AG09309 (cell line): ENCODE measurements around the gene KATNAL1.

ENCODE experiments used
- DNase-seq: peaks from one replicate; pipeline ENCODE4 v3.0.0-alpha.2; 2010; ENCODE audit warnings: low read depth
- H3K4me3 ChIP-seq: 2 replicates; pipeline ENCODE4 v1.5.1; 2011; ENCODE audit warnings: mild to moderate bottlenecking, low read depth, low read length, moderate library complexity; ENCODE audit not compliant: control insufficient read depth
- TF ChIP-seq, protein P1 (sequence below): IDR thresholded peaks from 2 replicates; pipeline ENCODE4 v1.5.1; 2011; ENCODE audit warnings: mild to moderate bottlenecking, low read depth, low read length, inconsistent platforms; ENCODE audit not compliant: insufficient read depth, control insufficient read depth; ENCODE audit errors: missing control alignments

Gene KATNAL1

DNA sequence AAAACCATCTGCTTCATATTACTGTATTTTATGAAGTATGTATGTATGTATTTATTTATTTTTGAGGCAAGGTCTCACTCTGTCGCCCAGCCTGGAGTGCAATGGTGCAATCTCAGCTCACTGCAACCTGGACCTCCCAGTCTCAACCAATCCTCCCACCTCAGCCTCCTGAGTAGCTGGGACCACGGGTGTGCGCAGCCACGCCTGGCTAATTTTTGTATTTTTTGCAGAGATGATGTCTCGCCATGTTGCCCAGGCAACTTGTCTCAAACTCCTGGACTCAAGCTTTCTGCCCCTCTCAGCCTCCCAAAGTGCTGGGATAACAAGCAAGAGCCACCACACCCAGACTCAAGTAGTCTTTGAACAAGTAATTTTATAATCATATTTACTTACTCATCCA is 5.5 kb downstream of the KATNAL1 start:
- no peak for DNase-seq
- no peak overlapping the region for H3K4me3 ChIP-seq
- TF ChIP-seq, protein P1, sequence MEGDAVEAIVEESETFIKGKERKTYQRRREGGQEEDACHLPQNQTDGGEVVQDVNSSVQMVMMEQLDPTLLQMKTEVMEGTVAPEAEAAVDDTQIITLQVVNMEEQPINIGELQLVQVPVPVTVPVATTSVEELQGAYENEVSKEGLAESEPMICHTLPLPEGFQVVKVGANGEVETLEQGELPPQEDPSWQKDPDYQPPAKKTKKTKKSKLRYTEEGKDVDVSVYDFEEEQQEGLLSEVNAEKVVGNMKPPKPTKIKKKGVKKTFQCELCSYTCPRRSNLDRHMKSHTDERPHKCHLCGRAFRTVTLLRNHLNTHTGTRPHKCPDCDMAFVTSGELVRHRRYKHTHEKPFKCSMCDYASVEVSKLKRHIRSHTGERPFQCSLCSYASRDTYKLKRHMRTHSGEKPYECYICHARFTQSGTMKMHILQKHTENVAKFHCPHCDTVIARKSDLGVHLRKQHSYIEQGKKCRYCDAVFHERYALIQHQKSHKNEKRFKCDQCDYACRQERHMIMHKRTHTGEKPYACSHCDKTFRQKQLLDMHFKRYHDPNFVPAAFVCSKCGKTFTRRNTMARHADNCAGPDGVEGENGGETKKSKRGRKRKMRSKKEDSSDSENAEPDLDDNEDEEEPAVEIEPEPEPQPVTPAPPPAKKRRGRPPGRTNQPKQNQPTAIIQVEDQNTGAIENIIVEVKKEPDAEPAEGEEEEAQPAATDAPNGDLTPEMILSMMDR = no peak

DNA sequence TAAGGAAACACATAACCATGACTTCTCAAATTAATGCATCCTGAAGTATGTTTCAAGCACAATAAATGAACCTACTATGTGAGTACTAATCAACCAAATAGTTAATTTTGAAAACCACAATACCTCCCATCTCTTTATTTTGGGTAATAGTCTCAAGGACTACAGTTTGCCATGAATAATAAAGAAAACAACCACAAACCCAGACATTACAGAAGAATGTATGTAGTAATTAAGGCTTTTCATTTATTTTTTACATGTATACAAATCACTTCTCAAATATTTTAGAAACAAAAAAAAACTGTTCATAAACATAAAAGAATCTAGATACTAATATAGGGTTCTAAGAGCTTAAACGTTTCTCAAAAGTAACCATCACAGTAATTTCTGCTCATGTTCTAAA is 6.8 kb downstream of the KATNAL1 start:
- no peak overlapping the region for H3K4me3 ChIP-seq
- TF ChIP-seq, protein P1 = no peak
- no peak for DNase-seq

DNA sequence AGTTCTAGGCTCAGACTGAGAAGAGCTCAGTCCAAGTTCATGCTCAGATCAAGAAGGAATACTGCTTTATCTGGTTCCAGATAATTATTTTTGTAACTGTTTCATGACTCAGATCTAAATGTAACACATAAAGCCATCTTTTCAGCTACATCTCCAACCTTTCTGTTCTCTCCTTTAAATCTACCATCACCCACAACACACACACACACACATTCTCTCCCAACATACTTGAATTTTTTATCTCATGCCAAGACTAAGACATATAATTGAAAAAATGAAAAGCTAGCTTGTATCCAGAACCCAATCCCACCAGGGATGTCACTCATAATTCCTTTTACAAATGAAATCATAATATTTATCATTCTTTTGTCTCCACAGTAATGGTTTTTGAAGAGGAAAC is 7.6 kb downstream of the KATNAL1 start:
- DNase-seq = no peak
- no peak overlapping the region for H3K4me3 ChIP-seq
- TF ChIP-seq, protein P1 = no peak

DNA sequence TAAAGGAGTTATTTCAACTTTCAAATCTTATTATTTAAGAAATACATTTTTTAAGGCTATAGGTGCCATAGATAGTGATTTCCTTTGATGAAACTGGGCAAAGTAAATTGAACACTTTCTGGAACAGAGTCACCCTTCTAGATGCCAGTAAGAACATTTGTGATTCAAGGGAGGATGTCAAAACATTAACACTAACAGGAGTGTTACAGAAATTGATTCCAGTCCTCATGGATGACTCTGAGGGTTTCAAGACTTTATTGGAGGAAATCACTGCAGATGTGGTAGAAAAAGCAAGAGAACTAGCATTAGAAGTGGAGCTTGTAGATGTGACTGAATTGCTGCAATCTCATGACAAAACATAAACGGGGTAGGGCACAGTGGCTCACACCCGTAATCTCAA is 12.2 kb downstream of the KATNAL1 start:
- TF ChIP-seq, protein P1 = no peak
- H3K4me3 ChIP-seq = no peak overlapping the region
- no peak for DNase-seq

DNA sequence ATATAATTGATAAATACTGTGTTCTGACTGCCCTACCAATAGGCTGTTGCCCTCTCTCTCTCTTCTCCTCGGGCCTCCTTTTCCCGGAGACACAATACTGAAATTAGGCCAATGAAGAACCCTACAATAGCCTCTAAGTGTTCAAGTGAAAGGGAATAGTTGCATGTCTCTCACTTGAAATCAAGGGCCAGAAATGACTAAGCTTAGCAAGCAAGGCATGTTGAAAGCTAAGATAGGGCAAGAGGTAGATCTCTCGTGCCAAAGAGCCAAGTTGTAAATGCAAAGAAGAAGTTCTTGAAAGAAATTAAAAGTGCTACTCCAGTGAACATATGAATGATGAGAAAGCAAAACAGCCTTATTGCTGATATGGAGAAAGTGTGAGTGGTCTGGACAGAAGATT is 13.3 kb downstream of the KATNAL1 start:
- TF ChIP-seq, protein P1 = no peak
- H3K4me3 ChIP-seq = no peak overlapping the region
- no peak for DNase-seq

DNA sequence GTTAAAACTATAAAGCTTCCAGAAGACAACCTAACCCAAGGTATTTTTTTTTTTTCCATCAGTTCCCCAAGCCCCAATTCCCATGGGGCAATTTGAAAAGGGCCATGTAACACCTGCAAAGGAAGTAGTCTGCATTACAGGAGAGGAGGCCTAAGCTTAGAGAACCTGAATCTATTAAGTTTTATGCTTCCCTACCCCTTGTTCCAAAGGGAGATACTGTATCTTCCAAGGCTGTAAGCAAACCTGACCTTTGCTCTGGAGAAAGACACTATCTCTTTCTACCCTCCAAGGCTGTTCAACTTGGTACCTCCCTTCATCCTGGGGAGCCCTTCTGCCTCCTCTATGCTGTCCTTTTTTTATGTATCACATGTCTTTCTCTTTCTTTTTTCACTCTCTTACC is 15.0 kb downstream of the KATNAL1 start:
- DNase-seq = no peak
- H3K4me3 ChIP-seq = no peak overlapping the region
- TF ChIP-seq, protein P1 = no peak
